GM12891 (cell line): ENCODE results near the gene TBC1D8.

Experiments used
- POLR2A ChIP-seq: IDR thresholded peaks from 2 replicates; pipeline ENCODE4 v1.6.1; 2011; ENCODE audit warnings: low read depth, low read length, control low read depth
- POLR2AphosphoS5 ChIP-seq: IDR thresholded peaks from 2 replicates; pipeline ENCODE4 v1.6.1; 2011; ENCODE audit warnings: low read depth, low read length, control low read depth

DNA sequence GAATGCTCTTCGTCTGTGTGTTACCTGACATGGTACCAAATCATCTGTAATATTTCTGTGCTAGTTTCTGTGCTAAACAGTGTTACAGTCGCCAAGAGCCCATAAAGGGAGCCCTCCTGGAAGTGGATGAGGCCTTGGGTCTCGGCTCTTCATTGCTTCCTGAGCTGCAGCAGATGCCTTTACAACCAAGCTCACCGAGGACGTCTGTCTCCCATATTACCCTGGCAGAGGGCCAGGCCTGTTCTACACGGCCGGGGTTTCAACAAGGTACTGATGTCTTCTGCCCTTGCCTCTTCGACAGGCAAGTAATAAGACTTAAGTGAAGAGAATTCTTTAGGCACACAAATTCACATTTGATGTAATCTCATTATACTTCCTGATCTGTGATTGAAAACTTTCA is 132.2 kb downstream of the TBC1D8 start:
- TF ChIP-seq POLR2A (no peak), POLR2AphosphoS5 (no peak)
